ENCODE data around the gene TPGS1.

GRCh38 chr19:495081-495401, 12.3 kb upstream of the TPGS1 start:
- TF ChIP-seq, protein P1, sequence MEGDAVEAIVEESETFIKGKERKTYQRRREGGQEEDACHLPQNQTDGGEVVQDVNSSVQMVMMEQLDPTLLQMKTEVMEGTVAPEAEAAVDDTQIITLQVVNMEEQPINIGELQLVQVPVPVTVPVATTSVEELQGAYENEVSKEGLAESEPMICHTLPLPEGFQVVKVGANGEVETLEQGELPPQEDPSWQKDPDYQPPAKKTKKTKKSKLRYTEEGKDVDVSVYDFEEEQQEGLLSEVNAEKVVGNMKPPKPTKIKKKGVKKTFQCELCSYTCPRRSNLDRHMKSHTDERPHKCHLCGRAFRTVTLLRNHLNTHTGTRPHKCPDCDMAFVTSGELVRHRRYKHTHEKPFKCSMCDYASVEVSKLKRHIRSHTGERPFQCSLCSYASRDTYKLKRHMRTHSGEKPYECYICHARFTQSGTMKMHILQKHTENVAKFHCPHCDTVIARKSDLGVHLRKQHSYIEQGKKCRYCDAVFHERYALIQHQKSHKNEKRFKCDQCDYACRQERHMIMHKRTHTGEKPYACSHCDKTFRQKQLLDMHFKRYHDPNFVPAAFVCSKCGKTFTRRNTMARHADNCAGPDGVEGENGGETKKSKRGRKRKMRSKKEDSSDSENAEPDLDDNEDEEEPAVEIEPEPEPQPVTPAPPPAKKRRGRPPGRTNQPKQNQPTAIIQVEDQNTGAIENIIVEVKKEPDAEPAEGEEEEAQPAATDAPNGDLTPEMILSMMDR (IDR thresholded peaks at IDR 0.05 in 8 of 11, conservative IDR thresholded peaks at IDR 0.05 in 3 of 11) = no peak
- no peak for TF ChIP-seq POLR2AphosphoS5 (IDR thresholded peaks at IDR 0.05)
- TF ChIP-seq POLR2A (IDR thresholded peaks at IDR 0.05) = no peak
